ENCODE results near the gene GPRC5C.

DNA sequence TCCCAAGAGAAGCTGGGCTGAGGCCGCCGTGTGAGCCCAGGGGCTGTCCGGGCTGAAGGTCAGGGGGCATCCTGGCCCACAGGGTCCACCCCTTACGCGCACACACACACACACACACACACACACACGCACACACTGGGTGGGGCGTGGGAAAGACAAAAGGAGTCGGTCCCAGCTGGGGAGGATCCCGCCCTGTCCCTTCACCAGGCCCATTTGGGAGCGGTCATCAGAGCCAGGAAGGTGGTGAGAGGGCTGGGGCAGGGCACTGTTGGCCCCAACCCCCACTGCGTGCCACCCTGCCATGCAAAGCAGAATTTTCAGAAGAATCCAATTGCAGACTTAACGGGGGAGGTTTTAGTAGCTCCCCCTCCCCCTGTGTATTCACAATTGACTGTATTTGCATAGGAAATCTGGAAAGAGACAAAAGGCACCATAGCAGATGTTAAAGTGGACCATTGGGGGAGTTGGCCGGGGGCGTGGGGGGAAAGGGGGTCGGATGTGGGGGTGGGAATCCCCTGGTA, 23.2 kb downstream of the GPRC5C start:
- TF ChIP-seq CTCF (IDR thresholded peaks at IDR 0.05) (no peak), EZH2 (IDR thresholded peaks at IDR 0.05) (no peak)
